ENCODE measurements around the gene PRPF18.

GRCh38 chr10:13672548-13672947 is 85.8 kb downstream of the PRPF18 start:
- TF ChIP-seq, protein P1, sequence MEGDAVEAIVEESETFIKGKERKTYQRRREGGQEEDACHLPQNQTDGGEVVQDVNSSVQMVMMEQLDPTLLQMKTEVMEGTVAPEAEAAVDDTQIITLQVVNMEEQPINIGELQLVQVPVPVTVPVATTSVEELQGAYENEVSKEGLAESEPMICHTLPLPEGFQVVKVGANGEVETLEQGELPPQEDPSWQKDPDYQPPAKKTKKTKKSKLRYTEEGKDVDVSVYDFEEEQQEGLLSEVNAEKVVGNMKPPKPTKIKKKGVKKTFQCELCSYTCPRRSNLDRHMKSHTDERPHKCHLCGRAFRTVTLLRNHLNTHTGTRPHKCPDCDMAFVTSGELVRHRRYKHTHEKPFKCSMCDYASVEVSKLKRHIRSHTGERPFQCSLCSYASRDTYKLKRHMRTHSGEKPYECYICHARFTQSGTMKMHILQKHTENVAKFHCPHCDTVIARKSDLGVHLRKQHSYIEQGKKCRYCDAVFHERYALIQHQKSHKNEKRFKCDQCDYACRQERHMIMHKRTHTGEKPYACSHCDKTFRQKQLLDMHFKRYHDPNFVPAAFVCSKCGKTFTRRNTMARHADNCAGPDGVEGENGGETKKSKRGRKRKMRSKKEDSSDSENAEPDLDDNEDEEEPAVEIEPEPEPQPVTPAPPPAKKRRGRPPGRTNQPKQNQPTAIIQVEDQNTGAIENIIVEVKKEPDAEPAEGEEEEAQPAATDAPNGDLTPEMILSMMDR (IDR thresholded peaks at IDR 0.05 in 8 of 11, conservative IDR thresholded peaks at IDR 0.05 in 3 of 11), result no peak
- TF ChIP-seq POLR2AphosphoS5 (IDR thresholded peaks at IDR 0.05), result no peak

Measured in spleen (tissue), 7 donors.